ENCODE measurements around the gene WASHC2A. TPM values are rescaled to one million over a fixed set of nuclear protein-coding genes. Genes with fewer than 3 reads are reported as not detected.
"Not testable (repeated sequence)": the region's sequence is repeated elsewhere in the genome, so short reads cannot be mapped to it uniquely, and the experiment has no call there.

The WASHC2A gene
- total RNA-seq, 1 donor from 2014 or later, result 46.7 TPM

GRCh38 chr10:50059946-50060345, 7.8 kb upstream of the WASHC2A start:
- ATAC-seq; intact Hi-C loops (cut with micrococcal nuclease); DNase-seq: not testable (repeated sequence)

DNA sequence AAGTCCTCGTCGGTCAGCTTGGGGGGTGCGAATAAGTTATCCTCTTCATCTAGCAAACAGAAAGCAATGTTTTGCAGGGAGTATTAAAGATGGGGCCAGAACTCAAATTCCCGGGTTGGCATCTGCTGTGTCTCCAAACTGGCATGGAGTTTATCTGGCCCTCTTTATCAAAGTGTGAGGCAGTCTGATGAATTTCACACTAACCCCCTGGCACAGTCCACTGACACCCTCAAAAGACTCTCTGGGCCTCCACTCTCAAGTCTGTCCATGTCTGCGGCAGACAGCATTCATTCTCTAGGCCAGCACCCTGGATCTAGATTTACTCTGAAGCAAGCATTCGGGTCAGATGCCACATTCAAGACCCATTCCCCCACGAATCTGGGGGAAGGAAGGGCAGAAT, 6.2 kb upstream of the WASHC2A start:
- ATAC-seq; intact Hi-C loops (cut with micrococcal nuclease); DNase-seq: not testable (repeated sequence)

GRCh38 chr10:50063100-50063499, 4.7 kb upstream of the WASHC2A start:
- no peak for DNase-seq
- intact Hi-C loops (cut with micrococcal nuclease), result no loop called here

GRCh38 chr10:50068352-50068659, 552 bp downstream of the WASHC2A start:
- ATAC-seq, result peak; percentile 41
- intact Hi-C loops (cut with micrococcal nuclease); DNase-seq: not testable (repeated sequence)

More at GRCh38 chr10:50063100-50063499, 4.7 kb upstream of the WASHC2A start:
- no peak for ATAC-seq

DNA sequence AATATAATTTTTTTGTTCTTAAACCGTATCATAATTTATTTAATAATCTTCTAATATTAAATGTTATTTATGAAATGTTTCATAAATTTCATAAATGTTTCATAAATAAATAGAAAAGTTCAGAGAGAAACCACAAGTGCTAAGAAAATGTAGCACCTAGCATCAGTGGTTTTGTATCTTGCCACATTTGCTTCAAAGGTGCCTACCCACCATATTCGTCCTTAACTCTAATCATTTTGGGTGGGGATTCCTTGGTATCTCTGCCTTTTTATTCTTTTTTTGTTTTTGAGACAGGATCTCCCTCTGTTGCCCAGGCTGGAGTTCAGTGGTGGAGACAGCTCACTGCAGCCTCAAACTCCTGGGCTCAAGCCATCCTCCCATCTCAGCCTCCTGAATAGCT, 7.4 kb downstream of the WASHC2A start:
- ATAC-seq; intact Hi-C loops (cut with micrococcal nuclease); DNase-seq: not testable (repeated sequence)

GRCh38 chr10:50075544-50075943, 7.8 kb downstream of the WASHC2A start:
- DNase-seq; ATAC-seq; intact Hi-C loops (cut with micrococcal nuclease): not testable (repeated sequence)

GRCh38 chr10:50091304-50091703, 23.6 kb downstream of the WASHC2A start:
- DNase-seq; intact Hi-C loops (cut with micrococcal nuclease); ATAC-seq: not testable (repeated sequence)

- ATAC-seq; DNase-seq; intact Hi-C loops (cut with micrococcal nuclease): not testable (repeated sequence)
Measured at GRCh38 chr10:50092928-50093327, 25.2 kb downstream of the WASHC2A start.

- intact Hi-C loops (cut with micrococcal nuclease); DNase-seq; ATAC-seq: not testable (repeated sequence)
Measured at GRCh38 chr10:50094630-50095029, 26.9 kb downstream of the WASHC2A start.

DNA sequence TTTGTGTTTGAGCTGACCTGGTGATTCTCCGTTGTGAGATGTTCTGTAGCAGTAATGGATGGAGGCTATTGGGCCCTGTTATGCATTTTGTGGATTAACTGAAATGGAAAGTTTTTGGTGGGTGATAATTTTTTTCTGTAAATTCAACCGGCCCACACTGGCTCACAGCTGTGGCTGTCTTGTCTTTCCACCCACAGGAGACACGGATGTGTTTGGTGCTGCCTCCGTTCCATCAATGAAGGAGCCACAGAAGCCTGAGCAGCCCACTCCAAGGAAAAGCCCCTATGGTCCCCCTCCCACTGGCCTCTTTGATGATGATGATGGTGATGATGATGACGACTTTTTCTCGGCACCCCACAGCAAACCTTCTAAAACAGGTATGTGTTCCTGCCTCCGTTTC, 27.6 kb downstream of the WASHC2A start:
- ATAC-seq; DNase-seq; intact Hi-C loops (cut with micrococcal nuclease): not testable (repeated sequence)

DNA sequence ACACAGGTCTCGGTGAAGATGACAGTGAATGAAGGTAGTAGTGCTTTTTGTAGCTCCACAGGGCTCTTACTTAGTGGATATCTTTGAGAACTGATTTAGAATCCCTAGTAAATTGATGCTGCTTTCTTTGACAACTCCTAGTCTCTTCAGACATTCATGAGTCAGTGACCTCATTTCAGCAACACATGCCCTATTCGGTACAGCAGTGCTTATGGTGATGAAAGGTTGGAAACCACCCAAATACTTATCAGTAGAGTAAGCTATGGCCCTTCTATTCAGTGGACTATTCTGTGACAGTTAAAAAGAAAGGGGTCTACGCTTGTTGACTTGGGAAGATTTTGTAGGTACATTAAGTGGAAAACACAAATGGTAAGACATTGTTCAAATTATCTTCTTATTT, 29.0 kb downstream of the WASHC2A start:
- DNase-seq; intact Hi-C loops (cut with micrococcal nuclease): not testable (repeated sequence)
- peak; percentile 75 for ATAC-seq

GRCh38 chr10:50098645-50099044, 30.9 kb downstream of the WASHC2A start:
- peak; percentile 83 for ATAC-seq
- DNase-seq; intact Hi-C loops (cut with micrococcal nuclease): not testable (repeated sequence)

DNA sequence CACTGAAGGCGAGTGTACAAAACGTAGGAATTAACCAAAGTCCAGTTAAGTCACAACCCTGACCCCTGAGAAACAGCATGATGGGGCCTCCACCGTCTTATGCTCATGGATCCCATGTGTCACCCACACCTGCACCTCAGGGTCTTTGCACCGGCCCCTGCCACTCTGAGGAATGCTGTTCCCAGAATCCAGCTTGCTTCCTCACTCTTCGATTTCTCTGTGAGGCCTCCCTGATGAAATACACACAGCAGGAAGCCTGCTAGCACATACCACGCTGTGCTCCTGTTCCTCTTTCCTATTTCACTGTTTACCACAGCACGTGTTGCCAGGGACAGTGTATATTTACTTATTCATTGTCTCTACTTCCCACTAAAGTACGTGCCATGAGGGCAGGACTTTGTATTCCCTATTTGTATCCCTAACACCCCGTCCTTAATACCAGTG, 33.4 kb downstream of the WASHC2A start:
- intact Hi-C loops (cut with micrococcal nuclease), result not testable (repeated sequence)
- ATAC-seq, result peak; percentile 16

GRCh38 chr10:50101747-50102146, 34.0 kb downstream of the WASHC2A start:
- ATAC-seq; intact Hi-C loops (cut with micrococcal nuclease): not testable (repeated sequence)

More for the DNA sequence above, 33.4 kb downstream of the WASHC2A start:
- DNase-seq, result not testable (repeated sequence)

GRCh38 chr10:50102267-50102666, 34.5 kb downstream of the WASHC2A start:
- ATAC-seq; intact Hi-C loops (cut with micrococcal nuclease); DNase-seq: not testable (repeated sequence)

More at GRCh38 chr10:50101747-50102146, 34.0 kb downstream of the WASHC2A start:
- not testable (repeated sequence) for DNase-seq

GRCh38 chr10:50108999-50109698, 41.4 kb downstream of the WASHC2A start:
- DNase-seq; ATAC-seq; intact Hi-C loops (cut with micrococcal nuclease): not testable (repeated sequence)

DNA sequence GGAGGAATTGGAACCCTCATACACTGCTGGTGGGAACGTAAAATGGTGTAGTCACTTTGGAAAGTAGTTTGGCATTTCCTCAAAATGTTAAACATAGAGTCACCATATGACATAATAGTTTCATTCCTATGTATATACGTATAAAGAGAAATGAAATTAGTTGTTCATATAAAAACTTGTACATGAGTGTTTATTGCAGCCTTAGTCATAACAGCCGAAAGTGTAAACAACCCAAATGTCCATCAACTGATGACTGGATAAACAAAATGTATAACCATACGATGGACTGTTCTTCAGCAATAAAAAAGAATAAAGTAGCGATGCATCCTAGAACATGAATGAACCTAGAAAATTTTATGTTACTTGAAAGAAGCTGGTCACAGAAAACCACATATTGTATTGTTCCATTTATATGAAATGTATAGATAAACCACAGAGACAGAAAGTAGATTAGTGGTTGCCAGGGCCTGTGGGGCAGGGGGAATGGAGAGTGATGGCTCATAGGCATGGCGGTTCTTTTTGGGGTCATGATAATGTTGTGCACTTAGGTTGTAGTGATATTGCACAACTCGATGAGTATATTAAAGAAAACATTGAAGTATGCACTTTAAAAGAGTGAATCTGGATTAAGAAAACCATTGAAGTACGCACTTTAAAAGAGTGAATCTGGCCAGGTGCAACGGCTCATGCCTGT, 44.8 kb downstream of the WASHC2A start:
- ATAC-seq; DNase-seq; intact Hi-C loops (cut with micrococcal nuclease): not testable (repeated sequence)

DNA sequence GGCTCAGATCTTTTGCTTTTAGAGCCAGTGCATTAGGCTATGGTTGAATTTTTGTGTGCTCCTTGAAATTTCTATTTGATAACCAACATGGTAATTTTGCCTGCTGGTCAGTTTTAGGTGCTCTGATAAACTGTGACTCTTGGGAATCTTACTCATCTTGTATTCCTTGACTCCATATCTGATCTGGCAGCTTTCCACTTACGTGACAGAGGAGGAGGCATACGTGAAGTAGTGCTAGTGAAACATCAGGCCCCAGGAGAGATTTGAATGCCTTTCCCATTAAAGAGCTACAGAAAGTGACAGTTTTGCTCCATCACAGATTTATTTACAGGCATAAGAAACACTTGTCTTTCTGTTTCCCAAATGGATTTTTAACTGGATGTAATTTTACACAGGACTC, 59.0 kb downstream of the WASHC2A start:
- DNase-seq; ATAC-seq; intact Hi-C loops (cut with micrococcal nuclease): not testable (repeated sequence)

DNA sequence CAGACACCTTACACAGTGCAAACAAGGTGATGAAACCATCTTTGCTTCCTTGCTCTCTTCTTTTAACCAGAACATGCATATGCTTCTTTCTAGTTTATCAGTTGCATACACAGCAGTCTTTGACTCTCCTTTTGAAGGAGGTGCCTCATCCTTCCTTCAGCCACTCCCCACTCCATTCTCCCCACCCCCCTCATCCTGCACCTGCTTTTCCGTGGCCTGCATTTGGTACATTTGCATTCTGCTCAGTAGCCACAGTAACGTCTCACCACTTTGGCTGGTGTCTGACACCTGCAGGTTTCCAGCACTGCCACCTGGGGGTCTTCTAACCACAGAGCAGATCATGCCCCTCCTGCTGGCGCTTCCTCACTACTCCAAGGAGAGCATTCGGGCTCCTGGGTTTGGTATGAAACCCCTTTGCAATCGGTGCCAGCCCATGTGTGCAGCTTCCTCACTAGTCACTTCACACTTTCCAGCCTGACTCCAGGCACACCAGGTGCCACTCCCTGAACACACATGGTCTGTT, 60.1 kb downstream of the WASHC2A start:
- ATAC-seq; intact Hi-C loops (cut with micrococcal nuclease); DNase-seq: not testable (repeated sequence)

Data from left ventricle myocardium superior (tissue), 1 donor.